Activated B cell treated with CpG ODN at 0.5 μM for 24 hours (primary cell): Measurements from ENCODE around the gene SLC10A3. TPM values are rescaled to one million over a fixed set of nuclear protein-coding genes. Genes with fewer than 3 reads are reported as not detected.

Experiments
- ATAC-seq: fragments of 200-7000 bp; cut with Tn5 transposase; one replicate; pipeline ENCODE4 v1.10.0; 2021; ENCODE audit warnings: low read depth, mild to moderate bottlenecking, moderate library complexity
- CTCF ChIA-PET: fragments of 350-600 bp; sonication (Branson Sonifier 250); formaldehyde crosslinking; loops from one replicate; lab custom pipeline; 2021; ENCODE audit warnings: antibody characterized with exemption; lab: Charles Lee
- POLR2A ChIA-PET: fragments of 350-600 bp; sonication (Branson Sonifier 250); formaldehyde crosslinking; loops from one replicate; lab custom pipeline; 2021; ENCODE audit warnings: antibody characterized with exemption; lab: Charles Lee
- DNase-seq: peaks from one replicate; pipeline ENCODE4 v3.0.0; 2022
- H3K27ac Mint-ChIP-seq: one replicate; pipeline ENCODE4 v1.8.0; 2020; ENCODE audit warnings: mixed read lengths
- H3K27me3 Mint-ChIP-seq: one replicate; pipeline ENCODE4 v1.8.0; 2021; ENCODE audit warnings: mixed read lengths
- H3K36me3 Mint-ChIP-seq: one replicate; pipeline ENCODE4 v1.8.0; 2021; ENCODE audit warnings: low read depth, mixed read lengths
- H3K4me1 Mint-ChIP-seq: one replicate; pipeline ENCODE4 v1.8.0; 2021; ENCODE audit warnings: mixed read lengths
- H3K4me3 Mint-ChIP-seq: one replicate; pipeline ENCODE4 v1.8.0; 2020; ENCODE audit warnings: mild to moderate bottlenecking, mixed read lengths
- H3K9me3 Mint-ChIP-seq: one replicate; pipeline ENCODE4 v1.8.0; 2020; ENCODE audit warnings: mixed read lengths
- CTCF ChIP-seq: fragments of 200-600 bp; IDR thresholded peaks from one replicate; pipeline ENCODE4 v1.8.0; 2022; ENCODE audit warnings: antibody characterized with exemption, mild to moderate bottlenecking
- intact Hi-C: fragments of 100-400 bp; cut with micrococcal nuclease; formaldehyde crosslinking; loops from one replicate; pipeline ENCODE4 v1.15.1; 2024
- total RNA-seq: library from RNA; stranded (reverse); gene quantifications from 2 replicates; pipeline ENCODE4 v1.2.3, GENCODE V29; 2022

SLC10A3 gene
- total RNA-seq, 1 donor from 2014 or later = 13.4 TPM

GRCh38 chrX:154487518-154488290 is 2.7 kb downstream of the SLC10A3 start:
- no peak overlapping the region for H3K4me3 Mint-ChIP-seq
- H3K4me1 Mint-ChIP-seq = peaks cover 13% of the 10 kb centered on the region
- H3K27me3 Mint-ChIP-seq = no peaks in the 10 kb centered on the region
- ChIA-PET CTCF (no interaction called here), POLR2A (interaction anchor here (0.8 to 3.4 kb wide), 3 partner anchors 9 to 90 kb away, joined by 3 to 26 read pairs (median 3); partner anchors contain the start of genes LAGE3 and RPL10)
- H3K27ac Mint-ChIP-seq = no peak overlapping the region
- DNase-seq (no peak), ATAC-seq (no peak)
- peaks cover 10% of the 10 kb centered on the region for H3K36me3 Mint-ChIP-seq
- H3K9me3 Mint-ChIP-seq = no peaks in the 10 kb centered on the region
- intact Hi-C loops = no loop called here
- TF ChIP-seq CTCF = no peak

- Mint-ChIP-seq H3K27me3 (no peaks in the 10 kb centered on the region), H3K4me1 (peaks cover 18% of the 10 kb centered on the region), H3K9me3 (no peaks in the 10 kb centered on the region), H3K4me3 (peak within 1 kb of the TSS; percentile 73), H3K36me3 (peaks cover 10% of the 10 kb centered on the region), H3K27ac (no peak within 1 kb of the TSS)
- intact Hi-C loops = loop anchor here (1.0 kb wide), 1 partner anchor 30 kb away; the partner anchor contains the start of gene FAM3A
- ChIA-PET CTCF (interaction anchor here (0.7 kb wide), 1 partner anchor 113 kb away, joined by 3 read pairs; no protein-coding TSS in a partner anchor), POLR2A (interaction anchor here (0.6 to 3.4 kb wide), 6 partner anchors 10 to 116 kb away, joined by 3 to 26 read pairs (median 6); partner anchors contain the start of gene RPL10)
- no peak for TF ChIP-seq CTCF
- peak; percentile 27 for ATAC-seq
- peak; percentile 61 for DNase-seq
Measured at GRCh38 chrX:154486396-154487207, 3.8 kb downstream of the SLC10A3 start, which contains the start of gene UBL4A. UBL4A (minus strand) TSS chrX:154486615; CDS start chrX:154486584, 31 bp downstream.

- peak overlapping the region; percentile 46 for H3K4me3 Mint-ChIP-seq
- DNase-seq (peak; percentile 30), ATAC-seq (no peak)
- CTCF ChIA-PET = interaction anchor here (1.0 kb wide), 1 partner anchor 113 kb away, joined by 4 read pairs; no protein-coding TSS in a partner anchor
- H3K27ac Mint-ChIP-seq = no peak overlapping the region
- H3K4me1 Mint-ChIP-seq = peaks cover 20% of the 10 kb centered on the region
- no peak for TF ChIP-seq CTCF
- peaks cover 10% of the 10 kb centered on the region for H3K36me3 Mint-ChIP-seq
- intact Hi-C loops = loop anchor here (1.0 kb wide), 1 partner anchor 30 kb away; the partner anchor contains the start of gene FAM3A
- H3K27me3 Mint-ChIP-seq = no peaks in the 10 kb centered on the region
- H3K9me3 Mint-ChIP-seq = no peaks in the 10 kb centered on the region
- POLR2A ChIA-PET = interaction anchor here (1.1 to 3.4 kb wide), 5 partner anchors 10 to 115 kb away, joined by 3 to 26 read pairs (median 8); partner anchors contain the start of gene RPL10
Measured at GRCh38 chrX:154486052-154486395, 4.4 kb downstream of the SLC10A3 start.

GRCh38 chrX:154485150-154486051 is 5.0 kb downstream of the SLC10A3 start:
- CTCF ChIA-PET = interaction anchor here (1.0 kb wide), 1 partner anchor 112 kb away, joined by 4 read pairs; no protein-coding TSS in a partner anchor
- peak overlapping the region; percentile 73 for H3K4me3 Mint-ChIP-seq
- intact Hi-C loops = loop anchor here (1.0 kb wide), 1 partner anchor 31 kb away; the partner anchor contains the start of gene FAM3A

More at GRCh38 chrX:154485150-154486051, 5.0 kb downstream of the SLC10A3 start:
- no peak for TF ChIP-seq CTCF
- no peaks in the 10 kb centered on the region for H3K27me3 Mint-ChIP-seq
- ATAC-seq = no peak
- DNase-seq = no peak
- H3K36me3 Mint-ChIP-seq = peaks cover 10% of the 10 kb centered on the region
- peaks cover 22% of the 10 kb centered on the region for H3K4me1 Mint-ChIP-seq
- no peak overlapping the region for H3K27ac Mint-ChIP-seq
- POLR2A ChIA-PET = interaction anchor here (1.3 to 3.4 kb wide), 3 partner anchors 28 to 87 kb away, joined by 3 to 26 read pairs (median 8); partner anchors contain the start of gene RPL10
- no peaks in the 10 kb centered on the region for H3K9me3 Mint-ChIP-seq
